ENCODE measurements around the gene MUS81. TPM values are rescaled to one million over a fixed set of nuclear protein-coding genes. Genes with fewer than 3 reads are reported as not detected.

The MUS81 gene
- total RNA-seq, 1 donor from 2014 or later: 63.6 TPM

- DNase-seq (ENCODE audit: low read depth): no peak
- TF ChIP-seq, protein P1, sequence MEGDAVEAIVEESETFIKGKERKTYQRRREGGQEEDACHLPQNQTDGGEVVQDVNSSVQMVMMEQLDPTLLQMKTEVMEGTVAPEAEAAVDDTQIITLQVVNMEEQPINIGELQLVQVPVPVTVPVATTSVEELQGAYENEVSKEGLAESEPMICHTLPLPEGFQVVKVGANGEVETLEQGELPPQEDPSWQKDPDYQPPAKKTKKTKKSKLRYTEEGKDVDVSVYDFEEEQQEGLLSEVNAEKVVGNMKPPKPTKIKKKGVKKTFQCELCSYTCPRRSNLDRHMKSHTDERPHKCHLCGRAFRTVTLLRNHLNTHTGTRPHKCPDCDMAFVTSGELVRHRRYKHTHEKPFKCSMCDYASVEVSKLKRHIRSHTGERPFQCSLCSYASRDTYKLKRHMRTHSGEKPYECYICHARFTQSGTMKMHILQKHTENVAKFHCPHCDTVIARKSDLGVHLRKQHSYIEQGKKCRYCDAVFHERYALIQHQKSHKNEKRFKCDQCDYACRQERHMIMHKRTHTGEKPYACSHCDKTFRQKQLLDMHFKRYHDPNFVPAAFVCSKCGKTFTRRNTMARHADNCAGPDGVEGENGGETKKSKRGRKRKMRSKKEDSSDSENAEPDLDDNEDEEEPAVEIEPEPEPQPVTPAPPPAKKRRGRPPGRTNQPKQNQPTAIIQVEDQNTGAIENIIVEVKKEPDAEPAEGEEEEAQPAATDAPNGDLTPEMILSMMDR (IDR thresholded peaks at IDR 0.05; ENCODE audit: insufficient read depth, low read length, poor library complexity, severe bottlenecking): no peak
- H3K4me3 ChIP-seq (ENCODE audit: low read depth, low read length): no peak overlapping the region
- H3K36me3 ChIP-seq (ENCODE audit: control insufficient read depth, insufficient read depth, low read length): no peaks in the 10 kb centered on the region
- H3K27me3 ChIP-seq (ENCODE audit: control insufficient read depth, insufficient read depth, low read length): no peaks in the 10 kb centered on the region
Observed at GRCh38 chr11:65903715-65904114, 43.5 kb downstream of the MUS81 start.

- Histone ChIP-seq H3K36me3 (ENCODE audit: control insufficient read depth, insufficient read depth, low read length) (no peaks in the 10 kb centered on the region), H3K4me3 (ENCODE audit: low read depth, low read length) (no peak overlapping the region), H3K27me3 (ENCODE audit: control insufficient read depth, insufficient read depth, low read length) (no peaks in the 10 kb centered on the region)
- TF ChIP-seq, protein P1 (IDR thresholded peaks at IDR 0.05; ENCODE audit: insufficient read depth, low read length, poor library complexity, severe bottlenecking): no peak
- DNase-seq (ENCODE audit: low read depth): no peak
Observed at GRCh38 chr11:65906602-65907001, 46.4 kb downstream of the MUS81 start.

GRCh38 chr11:65907878-65908277 is 47.6 kb downstream of the MUS81 start:
- Histone ChIP-seq H3K27me3 (ENCODE audit: control insufficient read depth, insufficient read depth, low read length) (no peaks in the 10 kb centered on the region), H3K4me3 (ENCODE audit: low read depth, low read length) (no peak overlapping the region), H3K36me3 (ENCODE audit: control insufficient read depth, insufficient read depth, low read length) (no peaks in the 10 kb centered on the region)
- DNase-seq (ENCODE audit: low read depth): no peak
- TF ChIP-seq, protein P1 (IDR thresholded peaks at IDR 0.05; ENCODE audit: insufficient read depth, low read length, poor library complexity, severe bottlenecking): no peak

DNA sequence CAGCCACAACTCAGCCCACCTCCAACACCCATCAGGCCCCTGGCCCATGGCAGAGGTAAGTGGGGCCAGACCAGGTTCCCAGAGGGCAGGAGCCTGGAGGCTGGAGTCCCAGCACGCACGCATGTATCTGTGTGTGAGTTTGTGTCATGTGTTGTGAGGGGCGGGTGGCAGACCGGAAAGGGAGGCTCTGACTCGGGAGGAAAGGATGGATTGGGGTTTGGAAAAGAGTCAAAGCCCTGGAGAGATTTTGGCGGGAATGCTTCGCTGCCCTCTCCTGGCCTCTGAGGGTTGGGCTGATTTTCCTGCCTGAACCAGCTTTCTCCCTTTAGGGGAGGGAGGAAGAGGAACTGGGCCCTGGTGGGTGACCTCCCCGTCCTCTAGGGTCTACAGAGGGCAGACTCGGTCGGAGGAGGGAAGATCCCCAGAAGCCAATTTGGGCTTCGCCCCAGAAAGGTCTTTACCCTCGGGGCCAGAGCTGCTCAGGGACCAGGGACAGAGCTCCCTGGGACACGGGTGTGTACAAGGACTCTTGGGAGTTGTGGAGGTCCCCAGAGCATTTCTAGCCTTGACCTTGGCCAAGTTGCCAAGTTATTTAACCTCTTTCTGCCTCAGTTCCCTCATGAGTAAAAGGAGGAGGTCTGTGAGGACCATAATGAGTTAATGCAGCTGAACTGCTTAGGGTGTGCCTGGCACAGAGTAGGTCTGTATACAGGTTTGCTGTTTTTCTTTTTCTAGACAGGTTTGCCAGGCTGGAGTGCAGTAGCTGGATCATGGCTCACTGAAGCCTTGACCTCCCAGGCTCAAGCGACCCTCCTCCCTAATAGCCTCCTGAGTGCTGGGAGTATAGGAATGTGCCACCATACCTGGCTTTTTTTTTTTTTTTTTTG is 51.7 kb downstream of the MUS81 start:
- no peak for DNase-seq (ENCODE audit: low read depth)
- no peak overlapping the region for H3K4me3 ChIP-seq (ENCODE audit: low read depth, low read length)

GRCh38 chr11:65912845-65913244 is 52.6 kb downstream of the MUS81 start:
- no peak overlapping the region for H3K4me3 ChIP-seq (ENCODE audit: low read depth, low read length)
- H3K27me3 ChIP-seq (ENCODE audit: control insufficient read depth, insufficient read depth, low read length): no peaks in the 10 kb centered on the region
- TF ChIP-seq, protein P1 (IDR thresholded peaks at IDR 0.05; ENCODE audit: insufficient read depth, low read length, poor library complexity, severe bottlenecking): no peak
- DNase-seq (ENCODE audit: low read depth): no peak
- no peaks in the 10 kb centered on the region for H3K36me3 ChIP-seq (ENCODE audit: control insufficient read depth, insufficient read depth, low read length)

More for the DNA sequence above, 51.7 kb downstream of the MUS81 start:
- H3K36me3 ChIP-seq (ENCODE audit: control insufficient read depth, insufficient read depth, low read length): no peaks in the 10 kb centered on the region
- TF ChIP-seq, protein P1 (IDR thresholded peaks at IDR 0.05; ENCODE audit: insufficient read depth, low read length, poor library complexity, severe bottlenecking): peak; percentile 38
- no peaks in the 10 kb centered on the region for H3K27me3 ChIP-seq (ENCODE audit: control insufficient read depth, insufficient read depth, low read length)
